BLaER1 (cell line): Measurements from ENCODE around the gene TM4SF4.

Experiments
- H3K27ac ChIP-seq: shearing (Covaris generic); formaldehyde crosslinking; 2 replicates; pipeline ENCODE4 v1.8.1; 2022
- H3K27me3 ChIP-seq: shearing (Covaris generic); formaldehyde crosslinking; 2 replicates; pipeline ENCODE4 v1.8.1; 2022
- H3K36me3 ChIP-seq: shearing (Covaris generic); formaldehyde crosslinking; 2 replicates; pipeline ENCODE4 v1.8.1; 2022
- H3K4me1 ChIP-seq: shearing (Covaris generic); formaldehyde crosslinking; 2 replicates; pipeline ENCODE4 v1.8.1; 2022
- H3K4me2 ChIP-seq: shearing (Covaris generic); formaldehyde crosslinking; 2 replicates; pipeline ENCODE4 v1.8.1; 2022
- H3K4me3 ChIP-seq: shearing (Covaris generic); formaldehyde crosslinking; 2 replicates; pipeline ENCODE4 v1.8.1; 2022
- H3K9ac ChIP-seq: shearing (Covaris generic); formaldehyde crosslinking; 2 replicates; pipeline ENCODE4 v1.8.1; 2022
- H3K9me3 ChIP-seq: shearing (Covaris generic); formaldehyde crosslinking; 2 replicates; pipeline ENCODE4 v1.8.1; 2022
- H4K20me1 ChIP-seq: shearing (Covaris generic); formaldehyde crosslinking; 2 replicates; pipeline ENCODE4 v1.8.1; 2022
- Cebpa-rat ChIP-seq: shearing (Covaris generic); IDR thresholded peaks from 2 replicates; pipeline ENCODE4 v1.8.1; 2022

The TM4SF4 gene

GRCh38 chr3:149494759-149495580 is 20.5 kb downstream of the TM4SF4 start:
- no peaks in the 10 kb centered on the region for H3K9me3 ChIP-seq
- no peaks in the 10 kb centered on the region for H3K36me3 ChIP-seq
- H3K4me3 ChIP-seq, result no peak overlapping the region
- H3K4me1 ChIP-seq, result no peaks in the 10 kb centered on the region
- H4K20me1 ChIP-seq, result no peaks in the 10 kb centered on the region
- H3K4me2 ChIP-seq, result no peak overlapping the region
- H3K9ac ChIP-seq, result no peak overlapping the region
- no peak for TF ChIP-seq Cebpa-rat
- no peaks in the 10 kb centered on the region for H3K27me3 ChIP-seq
- no peak overlapping the region for H3K27ac ChIP-seq

- no peaks in the 10 kb centered on the region for H3K4me1 ChIP-seq
- H3K27ac ChIP-seq, result no peak overlapping the region
- no peak overlapping the region for H3K9ac ChIP-seq
- H3K4me2 ChIP-seq, result no peak overlapping the region
- TF ChIP-seq Cebpa-rat, result no peak
- no peaks in the 10 kb centered on the region for H3K36me3 ChIP-seq
- H3K4me3 ChIP-seq, result no peak overlapping the region
- H4K20me1 ChIP-seq, result no peaks in the 10 kb centered on the region
- no peaks in the 10 kb centered on the region for H3K27me3 ChIP-seq
- H3K9me3 ChIP-seq, result no peaks in the 10 kb centered on the region
Measured at GRCh38 chr3:149495581-149496125, 21.2 kb downstream of the TM4SF4 start.

DNA sequence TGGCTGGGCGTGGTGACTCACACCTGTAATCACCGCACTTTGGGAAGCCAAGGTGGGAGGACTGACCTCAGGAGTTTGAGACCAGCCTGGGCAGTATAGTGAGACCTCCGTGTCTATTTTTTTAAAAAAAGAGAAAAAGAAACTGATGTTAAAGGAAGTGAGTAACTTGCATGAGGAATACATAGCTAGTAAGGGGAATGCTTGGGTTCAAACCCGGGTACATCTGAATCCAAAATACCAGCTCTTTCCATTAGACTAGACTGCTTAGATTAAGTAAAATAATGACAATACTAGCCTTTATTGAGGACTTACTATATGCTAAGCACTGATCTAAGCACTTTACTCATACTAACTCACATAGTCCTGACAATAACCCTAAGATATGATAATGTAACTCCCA is 22.4 kb downstream of the TM4SF4 start:
- no peaks in the 10 kb centered on the region for H3K36me3 ChIP-seq
- H3K27me3 ChIP-seq, result no peaks in the 10 kb centered on the region
- H3K4me3 ChIP-seq, result no peak overlapping the region
- H3K4me1 ChIP-seq, result no peaks in the 10 kb centered on the region
- no peak overlapping the region for H3K27ac ChIP-seq
- H4K20me1 ChIP-seq, result no peaks in the 10 kb centered on the region
- no peak overlapping the region for H3K4me2 ChIP-seq
- H3K9ac ChIP-seq, result no peak overlapping the region
- TF ChIP-seq Cebpa-rat, result no peak
- H3K9me3 ChIP-seq, result no peaks in the 10 kb centered on the region

- Histone ChIP-seq H3K4me1 (no peaks in the 10 kb centered on the region), H3K4me2 (no peak overlapping the region), H3K36me3 (no peaks in the 10 kb centered on the region), H3K9me3 (no peaks in the 10 kb centered on the region), H3K27me3 (no peaks in the 10 kb centered on the region), H4K20me1 (no peaks in the 10 kb centered on the region), H3K27ac (no peak overlapping the region), H3K4me3 (no peak overlapping the region), H3K9ac (no peak overlapping the region)
- TF ChIP-seq Cebpa-rat, result no peak
Measured at GRCh38 chr3:149497966-149498670, 23.6 kb downstream of the TM4SF4 start.

DNA sequence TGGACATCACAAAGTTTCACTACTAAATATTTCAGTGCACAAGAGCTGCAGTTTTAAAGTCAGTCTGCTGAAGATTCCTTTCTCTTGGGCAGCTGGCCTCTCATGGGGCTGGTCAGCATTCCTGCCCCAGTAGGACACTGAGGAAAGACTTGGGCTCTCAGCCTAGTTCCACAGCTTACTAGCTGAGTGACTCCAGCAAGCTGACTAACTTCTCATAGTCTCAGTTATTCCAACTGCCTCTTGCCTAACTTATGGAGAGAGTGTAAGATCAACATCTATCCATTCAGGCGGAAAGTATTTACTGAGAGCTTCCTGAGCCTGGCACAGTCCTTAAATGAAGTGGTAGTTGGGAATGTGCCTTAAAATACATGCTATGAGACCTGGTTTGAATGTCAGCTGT is 27.0 kb downstream of the TM4SF4 start:
- no peak overlapping the region for H3K4me3 ChIP-seq
- H3K36me3 ChIP-seq, result no peaks in the 10 kb centered on the region
- H3K9me3 ChIP-seq, result no peaks in the 10 kb centered on the region
- no peak overlapping the region for H3K27ac ChIP-seq
- H3K4me2 ChIP-seq, result no peak overlapping the region
- H3K27me3 ChIP-seq, result no peaks in the 10 kb centered on the region
- H3K9ac ChIP-seq, result no peak overlapping the region
- no peaks in the 10 kb centered on the region for H3K4me1 ChIP-seq
- no peak for TF ChIP-seq Cebpa-rat
- H4K20me1 ChIP-seq, result no peaks in the 10 kb centered on the region

DNA sequence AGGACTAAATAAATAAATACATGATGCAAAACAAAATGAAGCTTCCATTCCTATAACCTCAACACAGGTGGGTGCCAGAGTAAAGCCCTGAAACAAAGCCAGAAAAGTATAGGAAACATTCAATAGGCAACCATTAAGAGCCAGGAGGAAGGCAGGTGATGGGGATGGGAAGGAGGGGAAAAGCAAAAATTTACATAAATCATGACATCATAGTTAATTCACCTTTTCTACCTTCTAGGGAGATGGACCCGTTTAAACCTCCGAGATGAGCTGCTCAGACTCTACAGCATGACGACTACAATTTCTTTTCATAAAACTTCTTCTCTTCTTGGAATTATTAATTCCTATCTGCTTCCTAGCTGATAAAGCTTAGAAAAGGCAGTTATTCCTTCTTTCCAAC is 27.9 kb downstream of the TM4SF4 start:
- TF ChIP-seq Cebpa-rat, result no peak
- Histone ChIP-seq H3K27ac (no peak overlapping the region), H3K36me3 (no peaks in the 10 kb centered on the region), H3K27me3 (no peaks in the 10 kb centered on the region), H4K20me1 (no peaks in the 10 kb centered on the region), H3K4me2 (no peak overlapping the region), H3K9me3 (no peaks in the 10 kb centered on the region), H3K4me3 (no peak overlapping the region), H3K9ac (no peak overlapping the region), H3K4me1 (no peaks in the 10 kb centered on the region)

DNA sequence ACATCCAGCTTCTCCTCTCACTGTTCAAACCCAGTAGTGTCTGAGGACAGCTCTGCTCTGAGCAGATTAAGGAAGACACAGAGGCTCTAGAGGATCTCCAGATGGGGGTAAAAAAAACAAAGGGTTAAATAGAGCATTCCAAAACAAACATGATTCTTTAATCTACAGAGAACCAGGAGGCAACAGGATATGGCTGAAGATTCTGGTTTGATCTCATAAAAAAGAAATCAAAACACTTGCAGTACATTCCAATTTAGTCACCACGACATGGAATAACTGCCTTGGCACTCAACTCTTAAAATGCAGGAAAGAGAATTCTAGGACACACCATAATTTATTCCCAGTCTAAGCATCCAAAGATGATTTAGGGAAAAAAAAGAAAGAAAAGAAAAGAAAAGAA is 32.0 kb downstream of the TM4SF4 start:
- H3K27ac ChIP-seq, result no peak overlapping the region
- H4K20me1 ChIP-seq, result no peaks in the 10 kb centered on the region
- no peaks in the 10 kb centered on the region; the same call in 1 of the 2 replicates for H3K4me1 ChIP-seq
- H3K27me3 ChIP-seq, result no peaks in the 10 kb centered on the region
- no peak for TF ChIP-seq Cebpa-rat
- H3K9me3 ChIP-seq, result no peaks in the 10 kb centered on the region
- no peaks in the 10 kb centered on the region for H3K36me3 ChIP-seq
- no peak overlapping the region for H3K4me2 ChIP-seq
- no peak overlapping the region for H3K4me3 ChIP-seq
- no peak overlapping the region for H3K9ac ChIP-seq

GRCh38 chr3:149506965-149507364 is 32.5 kb downstream of the TM4SF4 start:
- Histone ChIP-seq H3K27ac (no peak overlapping the region), H3K36me3 (no peaks in the 10 kb centered on the region), H3K27me3 (no peaks in the 10 kb centered on the region), H3K4me2 (no peak overlapping the region), H3K4me1 (no peaks in the 10 kb centered on the region; the same call in 1 of the 2 replicates), H3K9ac (no peak overlapping the region), H4K20me1 (no peaks in the 10 kb centered on the region), H3K4me3 (no peak overlapping the region), H3K9me3 (no peaks in the 10 kb centered on the region)
- no peak for TF ChIP-seq Cebpa-rat

DNA sequence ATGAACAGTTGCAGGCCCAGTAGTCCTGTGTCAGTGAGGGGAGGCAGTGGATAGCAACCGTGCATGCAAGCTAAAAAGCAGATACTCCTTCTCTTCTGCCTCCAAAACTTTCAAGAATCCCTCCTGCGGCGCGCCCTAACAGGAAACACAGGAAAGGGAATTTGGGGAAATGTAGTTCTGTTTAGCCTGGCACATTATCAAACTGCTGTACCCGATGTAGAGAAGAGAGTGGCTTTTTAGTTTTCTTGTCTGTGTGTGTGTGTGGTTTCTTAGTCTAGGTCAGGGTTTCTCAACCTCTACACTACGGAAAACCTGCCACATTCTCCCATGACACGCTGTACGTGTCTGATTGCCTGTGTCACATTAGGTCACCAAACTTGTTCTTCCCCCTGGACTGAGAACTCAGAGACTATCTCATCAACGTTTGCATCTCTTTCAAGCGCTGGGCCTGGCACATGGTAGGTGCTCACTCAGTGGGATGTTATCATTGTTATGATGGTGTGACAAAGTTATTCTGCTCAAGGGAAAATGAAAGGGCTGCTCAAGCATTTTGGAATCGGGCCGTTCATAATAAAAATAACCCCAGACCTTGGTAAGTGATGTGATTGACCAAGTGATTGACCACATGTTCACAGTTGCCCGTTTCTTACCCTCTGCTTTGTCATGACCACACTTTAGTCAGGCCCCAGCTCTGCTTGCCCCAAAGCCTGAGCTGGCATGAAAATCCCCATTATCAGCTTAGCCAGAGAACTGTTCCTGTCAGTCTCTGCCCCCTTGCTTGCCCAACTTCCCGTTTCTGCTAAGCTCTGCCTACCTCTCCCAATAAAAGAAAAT is 33.2 kb downstream of the TM4SF4 start:
- H3K9ac ChIP-seq, result no peak overlapping the region
- no peak for TF ChIP-seq Cebpa-rat
- H3K4me2 ChIP-seq, result no peak overlapping the region
- H3K27ac ChIP-seq, result no peak overlapping the region
- H4K20me1 ChIP-seq, result no peaks in the 10 kb centered on the region
- H3K36me3 ChIP-seq, result no peaks in the 10 kb centered on the region
- H3K9me3 ChIP-seq, result no peaks in the 10 kb centered on the region
- H3K4me1 ChIP-seq, result no peaks in the 10 kb centered on the region; the same call in 1 of the 2 replicates
- H3K27me3 ChIP-seq, result no peaks in the 10 kb centered on the region
- H3K4me3 ChIP-seq, result no peak overlapping the region

DNA sequence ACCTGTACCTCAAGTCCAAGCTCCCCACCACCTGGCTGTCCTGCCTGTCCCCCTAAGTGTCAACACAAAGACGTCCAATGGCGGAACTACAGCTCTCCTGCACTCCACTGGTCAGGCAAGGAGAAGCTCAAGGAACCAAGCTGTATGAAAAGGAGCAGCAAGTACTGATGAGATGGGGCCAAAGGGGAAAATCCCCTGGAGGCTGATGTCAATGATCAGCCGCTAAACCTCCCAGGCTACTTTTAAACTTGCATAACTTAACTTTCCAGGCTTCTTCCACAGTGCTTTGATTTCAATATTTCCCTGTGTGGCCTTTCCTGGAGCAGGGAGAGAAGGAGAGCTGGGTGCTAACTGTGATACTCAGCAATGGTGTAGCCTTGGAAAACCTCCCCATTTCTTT is 35.0 kb downstream of the TM4SF4 start:
- H3K36me3 ChIP-seq, result no peaks in the 10 kb centered on the region
- H3K4me1 ChIP-seq, result no peaks in the 10 kb centered on the region; the same call in 1 of the 2 replicates
- no peaks in the 10 kb centered on the region for H3K27me3 ChIP-seq
- H4K20me1 ChIP-seq, result no peaks in the 10 kb centered on the region
- H3K27ac ChIP-seq, result no peak overlapping the region
- no peaks in the 10 kb centered on the region for H3K9me3 ChIP-seq
- H3K9ac ChIP-seq, result no peak overlapping the region
- no peak for TF ChIP-seq Cebpa-rat
- no peak overlapping the region for H3K4me2 ChIP-seq
- no peak overlapping the region for H3K4me3 ChIP-seq
